Retinal pigment epithelial cell (primary cell): ENCODE measurements around the gene SLIT1.

ENCODE experiments used
- DNase-seq: peaks from one replicate; pipeline ENCODE4 v3.0.0-alpha.2; 2010; ENCODE audit warnings: low read depth
- H3K4me3 ChIP-seq: 2 replicates; pipeline ENCODE4 v1.5.1; 2011; ENCODE audit warnings: mild to moderate bottlenecking, low read length, control low read depth, moderate library complexity
- TF ChIP-seq, protein P1 (sequence below): conservative IDR thresholded peaks from 2 replicates; pipeline ENCODE4 v1.5.1; 2011; ENCODE audit warnings: low read depth, low read length, control low read depth, inconsistent platforms

SLIT1 gene

DNA sequence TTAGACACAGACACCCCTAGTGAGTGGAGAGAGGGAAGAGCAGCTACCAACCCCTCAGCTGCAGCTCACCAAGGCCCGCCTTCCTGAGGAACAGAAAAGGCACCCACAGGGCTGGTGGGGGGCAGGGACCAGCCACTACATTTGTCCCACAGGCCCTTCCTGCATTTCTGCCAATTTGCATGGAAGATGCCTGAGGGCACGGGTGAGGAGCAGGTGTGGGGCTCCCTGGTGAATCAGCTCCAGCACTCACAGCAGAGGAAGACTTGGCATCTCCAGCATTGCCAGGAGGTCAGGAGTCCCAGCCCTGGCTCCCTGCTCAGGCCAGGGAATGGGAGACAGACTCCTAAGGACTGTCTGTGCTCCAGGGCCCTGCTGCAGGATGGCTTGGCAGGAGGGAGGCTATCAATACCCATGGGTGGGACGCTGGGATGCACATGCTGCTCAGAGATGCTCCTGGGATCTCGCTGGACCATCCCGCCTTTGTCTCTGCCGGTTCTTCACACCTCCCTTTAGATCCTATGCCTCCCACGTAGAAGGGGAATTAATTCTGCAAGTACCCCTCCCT lies 109.7 kb downstream of the SLIT1 start:
- no peak overlapping the region for H3K4me3 ChIP-seq
- no peak for DNase-seq
- TF ChIP-seq, protein P1, sequence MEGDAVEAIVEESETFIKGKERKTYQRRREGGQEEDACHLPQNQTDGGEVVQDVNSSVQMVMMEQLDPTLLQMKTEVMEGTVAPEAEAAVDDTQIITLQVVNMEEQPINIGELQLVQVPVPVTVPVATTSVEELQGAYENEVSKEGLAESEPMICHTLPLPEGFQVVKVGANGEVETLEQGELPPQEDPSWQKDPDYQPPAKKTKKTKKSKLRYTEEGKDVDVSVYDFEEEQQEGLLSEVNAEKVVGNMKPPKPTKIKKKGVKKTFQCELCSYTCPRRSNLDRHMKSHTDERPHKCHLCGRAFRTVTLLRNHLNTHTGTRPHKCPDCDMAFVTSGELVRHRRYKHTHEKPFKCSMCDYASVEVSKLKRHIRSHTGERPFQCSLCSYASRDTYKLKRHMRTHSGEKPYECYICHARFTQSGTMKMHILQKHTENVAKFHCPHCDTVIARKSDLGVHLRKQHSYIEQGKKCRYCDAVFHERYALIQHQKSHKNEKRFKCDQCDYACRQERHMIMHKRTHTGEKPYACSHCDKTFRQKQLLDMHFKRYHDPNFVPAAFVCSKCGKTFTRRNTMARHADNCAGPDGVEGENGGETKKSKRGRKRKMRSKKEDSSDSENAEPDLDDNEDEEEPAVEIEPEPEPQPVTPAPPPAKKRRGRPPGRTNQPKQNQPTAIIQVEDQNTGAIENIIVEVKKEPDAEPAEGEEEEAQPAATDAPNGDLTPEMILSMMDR = no peak

- DNase-seq = no peak
- H3K4me3 ChIP-seq = no peak overlapping the region
- TF ChIP-seq, protein P1 = no peak
These were observed 110.3 kb downstream of the SLIT1 start for GRCh38 chr10:97075421-97075820.

DNA sequence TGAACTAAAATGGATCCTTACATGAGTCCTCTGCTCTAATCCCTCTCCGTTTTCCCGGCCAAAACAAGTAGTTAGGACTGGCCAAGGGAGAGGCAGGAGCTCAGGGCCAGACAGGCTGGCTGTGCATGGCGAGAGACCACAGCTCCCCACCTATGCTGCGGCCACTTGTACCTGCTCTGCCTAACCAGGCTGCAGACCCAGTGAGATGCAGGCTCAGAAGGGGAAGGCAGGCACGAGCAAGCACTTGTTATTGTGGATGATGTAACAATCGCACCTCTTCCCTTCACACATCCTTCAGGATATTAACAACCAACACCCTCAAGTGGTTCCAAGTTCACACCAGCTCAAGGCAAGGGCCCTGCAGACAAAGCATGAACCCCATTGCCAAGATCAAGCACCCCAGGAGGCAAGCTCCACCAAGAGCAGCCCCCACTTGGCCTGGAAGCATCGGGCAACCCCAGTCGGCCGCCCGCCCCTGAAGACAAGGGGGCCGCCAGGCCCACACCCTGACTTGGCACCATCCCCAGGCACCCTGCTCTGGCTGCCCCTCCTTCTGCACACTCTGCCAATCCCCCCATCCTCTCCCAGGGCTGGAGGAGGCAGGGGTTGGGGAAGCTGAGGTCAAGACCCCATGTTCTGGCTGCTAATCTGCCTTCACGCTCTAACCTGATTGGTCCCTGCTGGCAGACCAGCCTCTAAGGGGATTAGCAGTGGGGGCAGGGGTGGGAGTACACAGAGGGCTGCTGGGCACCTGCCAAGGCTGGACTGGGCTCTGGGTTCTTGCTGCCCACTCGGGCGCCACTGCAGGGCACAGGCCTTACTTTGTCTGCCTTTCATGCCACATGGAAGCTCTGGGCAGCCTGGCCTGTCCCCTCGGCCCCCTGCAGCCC lies 111.3 kb downstream of the SLIT1 start:
- H3K4me3 ChIP-seq = no peak overlapping the region
- DNase-seq = peak; percentile 58
- TF ChIP-seq, protein P1 = no peak

GRCh38 chr10:97072851-97073665 lies 112.7 kb downstream of the SLIT1 start:
- TF ChIP-seq, protein P1 = peak; percentile 97
- peak; percentile 31 for DNase-seq
- H3K4me3 ChIP-seq = no peak overlapping the region

GRCh38 chr10:97071496-97071895 lies 114.3 kb downstream of the SLIT1 start:
- no peak for DNase-seq
- no peak overlapping the region for H3K4me3 ChIP-seq
- TF ChIP-seq, protein P1 = no peak

- no peak overlapping the region for H3K4me3 ChIP-seq
- no peak for DNase-seq
- TF ChIP-seq, protein P1 = no peak
These were observed 116.0 kb downstream of the SLIT1 start for GRCh38 chr10:97069576-97070362.
